HS-5 (cell line): ENCODE results near the gene SERPINA7.
"Not testable (repeated sequence)": the region's sequence is repeated elsewhere in the genome, so short reads cannot be mapped to it uniquely, and the experiment has no call there.

Experiments
- DNase-seq: peaks from one replicate; pipeline ENCODE4 v3.0.0-alpha.2; 2012; ENCODE audit warnings: low read depth

SERPINA7 gene

GRCh38 chrX:106038625-106039024, at the start of gene SERPINA7:
TSS of gene SERPINA7 (minus strand) at chrX:106038727. CDS start at chrX:106037058, 1,669 bp downstream.
- DNase-seq = no peak

GRCh38 chrX:106069048-106069447, 30.5 kb upstream of the SERPINA7 start:
- no peak for DNase-seq

GRCh38 chrX:106050054-106050453, 11.5 kb upstream of the SERPINA7 start:
- DNase-seq = no peak

- DNase-seq = no peak
These were observed 3.8 kb upstream of the SERPINA7 start for GRCh38 chrX:106042296-106042695.

- DNase-seq = no peak
These were observed 2.3 kb upstream of the SERPINA7 start for GRCh38 chrX:106040861-106041260.

- DNase-seq = no peak
These were observed 1.4 kb upstream of the SERPINA7 start for GRCh38 chrX:106039920-106040319.

GRCh38 chrX:106037835-106038473, 573 bp downstream of the SERPINA7 start:
- no peak for DNase-seq

GRCh38 chrX:106036716-106037115, 1.8 kb downstream of the SERPINA7 start:
- no peak for DNase-seq

- no peak for DNase-seq
These were observed 3.5 kb downstream of the SERPINA7 start for GRCh38 chrX:106035064-106035463.

GRCh38 chrX:106023947-106024346, 14.6 kb downstream of the SERPINA7 start:
- DNase-seq = no peak

GRCh38 chrX:106022238-106022637, 16.3 kb downstream of the SERPINA7 start:
- no peak for DNase-seq

- DNase-seq = no peak
These were observed 24.3 kb downstream of the SERPINA7 start for GRCh38 chrX:106014119-106014775.

- DNase-seq = no peak
These were observed 29.4 kb downstream of the SERPINA7 start for GRCh38 chrX:106009145-106009544.

- DNase-seq = no peak
These were observed 30.7 kb downstream of the SERPINA7 start for GRCh38 chrX:106007815-106008214.

- no peak for DNase-seq
These were observed 32.8 kb downstream of the SERPINA7 start for GRCh38 chrX:106005684-106006083.

GRCh38 chrX:106000609-106001008, 37.9 kb downstream of the SERPINA7 start:
- not testable (repeated sequence) for DNase-seq

- DNase-seq = no peak
These were observed 38.3 kb downstream of the SERPINA7 start for GRCh38 chrX:106000203-106000602.

- no peak for DNase-seq
These were observed 39.2 kb downstream of the SERPINA7 start for GRCh38 chrX:105999294-105999693.

- DNase-seq = not testable (repeated sequence)
These were observed 50.0 kb downstream of the SERPINA7 start for GRCh38 chrX:105988487-105988886.
